Gastroesophageal sphincter (tissue), 3 donors: ENCODE measurements around the gene GLB1L2.

Source experiments
- EP300 ChIP-seq: sonication (generic); formaldehyde crosslinking; IDR thresholded peaks from one replicate; pipeline ENCODE4 v1.6.1; 2017; ENCODE audit warnings: antibody characterized with exemption, mild to moderate bottlenecking
- POLR2A ChIP-seq, 2 donors: fragments of 450-650 bp; IDR thresholded peaks; one replicate each; pipeline ENCODE4 v1.6.1; 2017; ENCODE audit warnings: antibody characterized with exemption in 2 of 2, mild to moderate bottlenecking in 2 of 2, moderate library complexity in 1 of 2
- TF ChIP-seq, protein P1 (sequence below), 4 experiments: fragments of 200-600 bp in 2 of 4; fragments of 450-650 bp in 2 of 4; sonication (generic) in 1 of 4; IDR thresholded peaks; one replicate each; pipeline ENCODE4 v1.5.1; 2017 to 2019; ENCODE audit warnings: antibody characterized with exemption in 4 of 4, mild to moderate bottlenecking in 2 of 4, moderate library complexity in 2 of 4

DNA sequence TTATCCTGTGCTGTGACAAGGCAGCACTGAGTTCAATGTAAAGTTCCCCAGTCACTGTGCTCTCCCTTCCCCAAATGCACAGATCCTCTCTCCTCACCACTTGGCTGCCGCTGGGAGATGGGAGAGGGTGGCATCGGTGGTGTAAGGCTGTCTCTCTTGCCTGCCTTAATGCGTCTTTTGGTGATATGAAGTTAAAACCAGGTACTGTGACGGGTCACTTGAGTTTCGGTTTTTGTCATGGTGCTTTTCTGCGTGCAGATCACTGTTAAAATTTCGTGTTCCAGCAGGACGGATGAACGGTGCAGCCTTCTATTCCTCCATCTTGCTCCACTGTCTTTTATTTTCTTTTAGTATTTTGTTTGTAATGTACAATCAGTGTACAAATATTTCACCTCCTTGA is 18.6 kb downstream of the GLB1L2 start:
- TF ChIP-seq EP300 (no peak), POLR2A (IDR thresholded peaks at IDR 0.05) (no peak)
- TF ChIP-seq, protein P1, sequence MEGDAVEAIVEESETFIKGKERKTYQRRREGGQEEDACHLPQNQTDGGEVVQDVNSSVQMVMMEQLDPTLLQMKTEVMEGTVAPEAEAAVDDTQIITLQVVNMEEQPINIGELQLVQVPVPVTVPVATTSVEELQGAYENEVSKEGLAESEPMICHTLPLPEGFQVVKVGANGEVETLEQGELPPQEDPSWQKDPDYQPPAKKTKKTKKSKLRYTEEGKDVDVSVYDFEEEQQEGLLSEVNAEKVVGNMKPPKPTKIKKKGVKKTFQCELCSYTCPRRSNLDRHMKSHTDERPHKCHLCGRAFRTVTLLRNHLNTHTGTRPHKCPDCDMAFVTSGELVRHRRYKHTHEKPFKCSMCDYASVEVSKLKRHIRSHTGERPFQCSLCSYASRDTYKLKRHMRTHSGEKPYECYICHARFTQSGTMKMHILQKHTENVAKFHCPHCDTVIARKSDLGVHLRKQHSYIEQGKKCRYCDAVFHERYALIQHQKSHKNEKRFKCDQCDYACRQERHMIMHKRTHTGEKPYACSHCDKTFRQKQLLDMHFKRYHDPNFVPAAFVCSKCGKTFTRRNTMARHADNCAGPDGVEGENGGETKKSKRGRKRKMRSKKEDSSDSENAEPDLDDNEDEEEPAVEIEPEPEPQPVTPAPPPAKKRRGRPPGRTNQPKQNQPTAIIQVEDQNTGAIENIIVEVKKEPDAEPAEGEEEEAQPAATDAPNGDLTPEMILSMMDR (IDR thresholded peaks at IDR 0.05) = no peak
